ENCODE results near the gene PLXDC2. TPM values are rescaled to one million over a fixed set of nuclear protein-coding genes. Genes with fewer than 3 reads are reported as not detected.

PLXDC2 gene
- total RNA-seq, 1 experiment from 2014 or later = 38.7 TPM

GRCh38 chr10:19895500-19895899, 79.3 kb downstream of the PLXDC2 start:
- H3K27ac Mint-ChIP-seq = no peak overlapping the region; a peak in 1 of 7 replicates
- Histone ChIP-seq H3K27me3 (ENCODE audit: insufficient read depth, low read length) (no peaks in the 10 kb centered on the region), H4K91ac (ENCODE audit: insufficient read length, low read depth, low read length) (no peak overlapping the region), H3K14ac (ENCODE audit: insufficient read depth, low read length) (no peak overlapping the region), H2BK120ac (ENCODE audit: low read depth, low read length, poor library complexity, severe bottlenecking) (no peak overlapping the region), H3T11ph (ENCODE audit: low read length) (no peak overlapping the region), H3K4me2 (ENCODE audit: insufficient read depth, insufficient read length, low read length) (no peak overlapping the region), H3K23ac (ENCODE audit: insufficient read length, low read depth, low read length) (no peak overlapping the region), H3K9me3 (ENCODE audit: control insufficient read depth, low read depth, low read length) (no peaks in the 10 kb centered on the region), H3K23me2 (ENCODE audit: insufficient read length, low read depth, low read length, poor library complexity, severe bottlenecking) (no peaks in the 10 kb centered on the region), H4K8ac (replicated peaks; ENCODE audit: insufficient read length, low read depth, low read length) (no peak overlapping the region), H3K4ac (ENCODE audit: low read depth, low read length) (no peak overlapping the region), H2BK20ac (ENCODE audit: low read depth, low read length, poor library complexity, severe bottlenecking) (no peak overlapping the region), H3K18ac (ENCODE audit: insufficient read length, low read depth, low read length) (no peak overlapping the region), H2AK5ac (ENCODE audit: insufficient read length, low read length) (no peak overlapping the region), H2BK15ac (ENCODE audit: low read depth, low read length) (no peak overlapping the region), H3K27ac (ENCODE audit: insufficient read length, low read depth, low read length) (no peak overlapping the region), H3K79me2 (ENCODE audit: insufficient read depth, low read length) (peaks cover 2% of the 10 kb centered on the region; the same call in 1 of the 2 replicates), H2AFZ (ENCODE audit: low read length) (no peak overlapping the region), H3K79me1 (ENCODE audit: insufficient read depth, low read depth, low read length, poor library complexity, severe bottlenecking) (peaks cover 13% of the 10 kb centered on the region), H2BK12ac (ENCODE audit: insufficient read length, low read depth, low read length) (no peak overlapping the region), H3K56ac (ENCODE audit: insufficient read length, low read depth, low read length) (no peak overlapping the region), H3K9ac (ENCODE audit: extremely low read depth, insufficient read length, low read length) (no peak overlapping the region), H4K20me1 (ENCODE audit: control insufficient read depth, insufficient read depth, insufficient read length) (no peaks in the 10 kb centered on the region), H4K5ac (ENCODE audit: insufficient read length, low read depth, low read length) (no peak overlapping the region), H2BK5ac (ENCODE audit: insufficient read length, low read length) (no peak overlapping the region), H3K4me1 (ENCODE audit: insufficient read depth, low read length) (peaks cover 2% of the 10 kb centered on the region; the same call in 1 of the 2 replicates)
- no peaks in the 10 kb centered on the region for H3K27me3 Mint-ChIP-seq (ENCODE audit: low read depth)
- H3K4me1 Mint-ChIP-seq = peaks cover 19 to 20% of the 10 kb centered on the region in 2 experiments
- no peak overlapping the region for H3K4me3 Mint-ChIP-seq
- no CpG with 5 or more reads among the region's 3 CpGs for WGBS (ENCODE audit: extremely low coverage, insufficient read length, low lambda C conversion rate)
- DNase-seq = no peak
- peaks cover 2 to 12% (median 7%) of the 10 kb centered on the region in 3 experiments; a peak in 5 of 7 replicates for H3K36me3 Mint-ChIP-seq (ENCODE audit: insufficient read depth in 1 of 3, low read depth in 3 of 3)
- TF ChIP-seq CTCF (conservative IDR thresholded peaks at IDR 0.05) = no peak
- H3K9me3 Mint-ChIP-seq = no peaks in the 10 kb centered on the region; a peak in 1 of 5 replicates

Measured in H9 (cell line).